ENCODE measurements around the gene INSM1. TPM values are rescaled to one million over a fixed set of nuclear protein-coding genes. Genes with fewer than 3 reads are reported as not detected.
A peak's percentile ranks its signal among the peaks of the same experiment; 100 is the strongest.

The INSM1 gene
- total and polyA plus RNA-seq, 2 donors from 2014 or later: not detected

DNA sequence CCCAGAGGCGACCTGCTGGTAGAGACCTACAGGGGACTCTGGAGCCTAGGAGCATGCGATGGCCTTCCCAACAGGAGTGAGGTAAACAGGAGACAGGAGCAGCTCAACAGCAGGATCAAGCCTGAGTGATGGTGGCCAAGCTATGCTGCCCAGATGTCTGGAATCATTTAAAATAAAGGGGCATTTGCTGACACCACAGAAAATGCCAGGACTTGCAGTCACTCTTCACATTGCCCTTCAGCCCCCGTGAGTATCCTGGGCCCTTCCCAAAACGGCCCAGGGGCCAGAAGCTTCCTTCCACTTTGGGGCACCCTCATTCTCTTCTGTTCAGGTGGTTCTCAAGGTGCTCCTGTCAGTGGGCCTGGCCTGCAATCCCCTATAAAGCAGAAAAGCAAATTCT is 23.2 kb downstream of the INSM1 start:
- Histone ChIP-seq H3K27ac (ENCODE audit: low read depth in 2 of 2, low read length in 2 of 2) (no peak overlapping the region), H3K9ac (ENCODE audit: low read length in 3 of 3) (no peak overlapping the region), H3K4me3 (ENCODE audit: low read length in 3 of 3) (no peak overlapping the region), H3K4me1 (ENCODE audit: control insufficient read depth in 2 of 3, insufficient read depth in 2 of 3, low read depth in 1 of 3, low read length in 3 of 3) (no peaks in the 10 kb centered on the region), H3K27me3 (ENCODE audit: control insufficient read depth, insufficient read depth, low read length) (no peaks in the 10 kb centered on the region), H3K36me3 (ENCODE audit: control insufficient read depth in 2 of 3, insufficient read depth in 3 of 3, low read length in 3 of 3) (peaks cover 0 to 3% (median 0%) of the 10 kb centered on the region in 3 donors), H3K9me3 (ENCODE audit: control insufficient read depth in 2 of 3, insufficient read depth in 1 of 3, low read length in 3 of 3) (no peaks in the 10 kb centered on the region)
- FAIRE-seq (no peak), DNase-seq (no peak)
- TF ChIP-seq, protein P1, sequence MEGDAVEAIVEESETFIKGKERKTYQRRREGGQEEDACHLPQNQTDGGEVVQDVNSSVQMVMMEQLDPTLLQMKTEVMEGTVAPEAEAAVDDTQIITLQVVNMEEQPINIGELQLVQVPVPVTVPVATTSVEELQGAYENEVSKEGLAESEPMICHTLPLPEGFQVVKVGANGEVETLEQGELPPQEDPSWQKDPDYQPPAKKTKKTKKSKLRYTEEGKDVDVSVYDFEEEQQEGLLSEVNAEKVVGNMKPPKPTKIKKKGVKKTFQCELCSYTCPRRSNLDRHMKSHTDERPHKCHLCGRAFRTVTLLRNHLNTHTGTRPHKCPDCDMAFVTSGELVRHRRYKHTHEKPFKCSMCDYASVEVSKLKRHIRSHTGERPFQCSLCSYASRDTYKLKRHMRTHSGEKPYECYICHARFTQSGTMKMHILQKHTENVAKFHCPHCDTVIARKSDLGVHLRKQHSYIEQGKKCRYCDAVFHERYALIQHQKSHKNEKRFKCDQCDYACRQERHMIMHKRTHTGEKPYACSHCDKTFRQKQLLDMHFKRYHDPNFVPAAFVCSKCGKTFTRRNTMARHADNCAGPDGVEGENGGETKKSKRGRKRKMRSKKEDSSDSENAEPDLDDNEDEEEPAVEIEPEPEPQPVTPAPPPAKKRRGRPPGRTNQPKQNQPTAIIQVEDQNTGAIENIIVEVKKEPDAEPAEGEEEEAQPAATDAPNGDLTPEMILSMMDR (IDR thresholded peaks at IDR 0.05; ENCODE audit: borderline replicate concordance, extremely low read depth, insufficient read depth): no peak
- intact Hi-C loops (cut with DNase I): no loop called here

DNA sequence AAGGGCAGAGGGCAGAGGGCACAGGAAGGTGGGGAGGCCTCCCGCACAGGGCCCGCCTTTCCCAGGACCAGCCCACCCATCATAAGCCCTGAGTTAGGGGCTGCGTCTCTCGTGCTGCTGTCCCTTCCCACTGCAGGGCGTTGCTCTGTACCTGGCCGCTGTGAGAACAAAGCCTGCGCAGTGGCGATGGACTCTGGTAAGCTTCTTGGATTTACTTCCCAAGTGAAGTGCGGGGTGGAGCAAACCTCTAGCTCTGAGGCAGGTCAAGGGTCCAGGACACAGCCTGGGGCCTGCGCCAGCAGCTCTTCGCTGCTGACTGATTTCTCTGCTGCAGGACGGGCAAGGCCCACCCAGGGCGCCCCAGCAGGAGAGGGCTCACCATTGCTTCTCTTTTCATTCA is 23.9 kb downstream of the INSM1 start:
- no peak overlapping the region for H3K27ac ChIP-seq (ENCODE audit: low read depth in 2 of 2, low read length in 2 of 2)
- H3K9me3 ChIP-seq (ENCODE audit: control insufficient read depth in 2 of 3, insufficient read depth in 1 of 3, low read length in 3 of 3): no peaks in the 10 kb centered on the region
- intact Hi-C loops (cut with DNase I): no loop called here
- TF ChIP-seq, protein P1 (IDR thresholded peaks at IDR 0.05; ENCODE audit: borderline replicate concordance, extremely low read depth, insufficient read depth): no peak
- H3K36me3 ChIP-seq (ENCODE audit: control insufficient read depth in 2 of 3, insufficient read depth in 3 of 3, low read length in 3 of 3): peaks cover 0 to 3% (median 0%) of the 10 kb centered on the region in 3 donors
- no peaks in the 10 kb centered on the region for H3K27me3 ChIP-seq (ENCODE audit: control insufficient read depth, insufficient read depth, low read length)
- no peak overlapping the region for H3K4me3 ChIP-seq (ENCODE audit: low read length in 3 of 3)
- DNase-seq: no peak
- FAIRE-seq: no peak
- no peak overlapping the region for H3K9ac ChIP-seq (ENCODE audit: low read length in 3 of 3)
- H3K4me1 ChIP-seq (ENCODE audit: control insufficient read depth in 2 of 3, insufficient read depth in 2 of 3, low read depth in 1 of 3, low read length in 3 of 3): no peaks in the 10 kb centered on the region

DNA sequence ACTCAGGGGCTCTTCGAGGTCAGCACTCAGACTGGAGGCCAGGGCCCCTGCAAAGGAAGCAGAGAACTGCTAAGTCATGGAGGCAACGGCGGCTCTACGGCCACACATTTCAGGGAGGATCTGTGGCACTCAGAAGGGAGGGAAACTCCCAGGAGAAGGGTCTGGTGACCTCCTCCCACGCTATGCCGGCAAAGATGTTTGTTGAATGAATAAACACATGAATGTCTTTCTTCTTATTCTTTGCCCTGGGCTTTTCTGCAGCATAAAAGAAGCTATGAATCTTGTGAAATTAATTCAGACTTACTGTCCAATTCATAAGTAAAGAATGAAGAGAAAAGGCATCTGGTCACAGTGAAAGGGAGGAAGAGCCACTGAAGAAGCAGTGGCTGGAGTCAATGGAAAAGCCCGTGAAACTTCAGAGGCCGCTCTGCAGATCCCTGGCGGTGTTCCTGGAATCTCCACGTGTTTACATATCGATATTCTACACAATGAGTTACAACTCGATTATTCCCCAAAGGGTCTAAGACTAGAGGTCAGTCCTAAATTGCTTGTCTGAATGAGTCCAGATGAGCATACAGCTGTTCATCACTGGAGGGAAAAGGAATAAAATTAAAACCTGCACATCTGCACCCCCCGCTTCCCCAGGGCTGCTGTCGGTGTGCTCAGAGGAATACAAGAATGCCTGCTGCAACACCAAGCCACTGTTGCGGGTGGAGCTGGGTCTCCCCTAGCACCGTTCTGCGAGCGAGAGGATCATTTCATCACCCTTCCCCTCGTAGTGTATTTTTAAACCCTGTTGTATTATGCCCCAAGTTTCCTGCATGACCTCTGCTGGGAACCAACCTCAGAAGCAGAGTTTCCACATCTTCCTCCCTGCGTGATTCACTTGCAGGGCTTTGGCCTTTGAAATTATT is 25.6 kb downstream of the INSM1 start:
- Histone ChIP-seq H3K4me1 (ENCODE audit: control insufficient read depth in 2 of 3, insufficient read depth in 2 of 3, low read depth in 1 of 3, low read length in 3 of 3) (no peaks in the 10 kb centered on the region), H3K9me3 (ENCODE audit: control insufficient read depth in 2 of 3, insufficient read depth in 1 of 3, low read length in 3 of 3) (no peaks in the 10 kb centered on the region), H3K9ac (ENCODE audit: low read length in 3 of 3) (no peak overlapping the region), H3K27ac (ENCODE audit: low read depth in 2 of 2, low read length in 2 of 2) (no peak overlapping the region), H3K36me3 (ENCODE audit: control insufficient read depth in 2 of 3, insufficient read depth in 3 of 3, low read length in 3 of 3) (peaks cover 0 to 5% (median 0%) of the 10 kb centered on the region in 3 donors), H3K4me3 (ENCODE audit: low read length in 3 of 3) (no peak overlapping the region), H3K27me3 (ENCODE audit: control insufficient read depth, insufficient read depth, low read length) (no peaks in the 10 kb centered on the region)
- DNase-seq (peak in 1 of 5 donors; percentile 60), FAIRE-seq (no peak)
- TF ChIP-seq, protein P1 (IDR thresholded peaks at IDR 0.05; ENCODE audit: borderline replicate concordance, extremely low read depth, insufficient read depth): no peak
- intact Hi-C loops (cut with DNase I): no loop called here

Data from kidney (tissue), 14 donors.